Activated naive CD8-positive, alpha-beta T cell treated with anti-CD3 and anti-CD28 coated beads, Interleukin-2, amount 10 ng/mL, durations not matched to agents 7 days and 5 days (primary cell): ENCODE results near the gene UPK3BL1. TPM values are rescaled to one million over a fixed set of nuclear protein-coding genes. Genes with fewer than 3 reads are reported as not detected.
"Not testable (repeated sequence)": the region's sequence is repeated elsewhere in the genome, so short reads cannot be mapped to it uniquely, and the experiment has no call there.

Experiments used
- ATAC-seq: fragments of 150-1000 bp; cut with Tn5 transposase; one replicate; pipeline ENCODE4 v1.10.0; 2021; ENCODE audit warnings: low read depth, moderate library complexity
- POLR2A ChIA-PET: fragments of 350-600 bp; sonication (Branson Sonifier 250); formaldehyde crosslinking; loops from one replicate; lab custom pipeline; 2021; ENCODE audit warnings: antibody characterized with exemption; lab: Charles Lee
- DNase-seq: peaks from one replicate; pipeline ENCODE4 v3.0.0; 2021
- H3K27ac Mint-ChIP-seq: one replicate; pipeline ENCODE4 v1.8.0; 2022; ENCODE audit warnings: mild to moderate bottlenecking, mixed read lengths
- H3K27me3 Mint-ChIP-seq: one replicate; pipeline ENCODE4 v1.8.0; 2022; ENCODE audit warnings: mild to moderate bottlenecking, moderate library complexity, mixed read lengths
- H3K36me3 Mint-ChIP-seq: one replicate; pipeline ENCODE4 v1.8.0; 2021; ENCODE audit warnings: mild to moderate bottlenecking, mixed read lengths
- H3K4me1 Mint-ChIP-seq: one replicate; pipeline ENCODE4 v1.8.0; 2021; ENCODE audit warnings: mixed read lengths
- H3K4me3 Mint-ChIP-seq: one replicate; pipeline ENCODE4 v1.8.0; 2022; ENCODE audit warnings: mild to moderate bottlenecking, moderate library complexity, mixed read lengths
- H3K9me3 Mint-ChIP-seq: one replicate; pipeline ENCODE4 v1.8.0; 2021; ENCODE audit warnings: mixed read lengths
- total RNA-seq, 2 experiments: library from RNA; stranded (reverse); gene quantifications; one replicate each; pipeline ENCODE4 v1.2.3, GENCODE V29; 2021

UPK3BL1 gene
- total RNA-seq, 2 experiments from 2014 or later: 41.8 to 44.5 TPM

- DNase-seq, ATAC-seq, H3K27ac Mint-ChIP-seq, H3K36me3 Mint-ChIP-seq, POLR2A ChIA-PET, H3K4me3 Mint-ChIP-seq, H3K27me3 Mint-ChIP-seq, H3K4me1 Mint-ChIP-seq, H3K9me3 Mint-ChIP-seq: not testable (repeated sequence)
Observed at GRCh38 chr7:102613575-102614345, 28.8 kb downstream of the UPK3BL1 start.

- H3K27me3 Mint-ChIP-seq, H3K9me3 Mint-ChIP-seq, H3K36me3 Mint-ChIP-seq, H3K4me3 Mint-ChIP-seq, POLR2A ChIA-PET, H3K4me1 Mint-ChIP-seq, ATAC-seq, DNase-seq, H3K27ac Mint-ChIP-seq: not testable (repeated sequence)
Observed at GRCh38 chr7:102611675-102612325, 30.8 kb downstream of the UPK3BL1 start.

GRCh38 chr7:102611013-102611674 is 31.4 kb downstream of the UPK3BL1 start:
- H3K4me1 Mint-ChIP-seq, H3K4me3 Mint-ChIP-seq, H3K36me3 Mint-ChIP-seq, H3K27ac Mint-ChIP-seq, H3K9me3 Mint-ChIP-seq, POLR2A ChIA-PET, DNase-seq, H3K27me3 Mint-ChIP-seq: not testable (repeated sequence)
- ATAC-seq: peak; percentile 69

DNA sequence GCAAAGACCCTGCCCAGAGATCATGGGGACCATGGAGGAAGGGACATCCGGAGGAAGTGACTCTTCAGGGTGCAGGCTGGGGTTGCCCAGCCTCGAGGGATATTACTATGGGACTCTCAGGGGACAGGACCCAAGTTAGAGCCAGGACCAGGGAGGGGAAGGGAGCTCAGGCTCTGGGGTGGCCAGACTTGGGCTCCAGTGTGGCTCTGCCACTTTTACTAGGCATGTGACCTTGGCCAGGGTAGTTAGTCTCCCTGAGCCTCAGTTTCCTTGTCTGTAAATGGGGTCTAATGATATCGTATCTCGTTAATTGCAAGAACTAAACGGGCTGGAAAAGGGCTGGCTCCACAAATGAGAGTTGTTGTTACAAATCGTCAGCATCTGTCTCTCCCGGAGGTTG is 32.1 kb downstream of the UPK3BL1 start:
- ATAC-seq, H3K36me3 Mint-ChIP-seq, POLR2A ChIA-PET, DNase-seq, H3K4me3 Mint-ChIP-seq, H3K9me3 Mint-ChIP-seq, H3K27me3 Mint-ChIP-seq, H3K4me1 Mint-ChIP-seq, H3K27ac Mint-ChIP-seq: not testable (repeated sequence)

GRCh38 chr7:102609734-102610133 is 32.9 kb downstream of the UPK3BL1 start:
- H3K27me3 Mint-ChIP-seq, H3K36me3 Mint-ChIP-seq, POLR2A ChIA-PET, ATAC-seq, H3K27ac Mint-ChIP-seq, H3K4me3 Mint-ChIP-seq, DNase-seq, H3K4me1 Mint-ChIP-seq, H3K9me3 Mint-ChIP-seq: not testable (repeated sequence)

GRCh38 chr7:102606848-102607247 is 35.7 kb downstream of the UPK3BL1 start:
- ATAC-seq, H3K27ac Mint-ChIP-seq, H3K4me1 Mint-ChIP-seq, H3K36me3 Mint-ChIP-seq, H3K9me3 Mint-ChIP-seq, POLR2A ChIA-PET, DNase-seq, H3K27me3 Mint-ChIP-seq, H3K4me3 Mint-ChIP-seq: not testable (repeated sequence)

- H3K9me3 Mint-ChIP-seq, POLR2A ChIA-PET, ATAC-seq, H3K36me3 Mint-ChIP-seq, H3K27me3 Mint-ChIP-seq, H3K27ac Mint-ChIP-seq, DNase-seq, H3K4me1 Mint-ChIP-seq, H3K4me3 Mint-ChIP-seq: not testable (repeated sequence)
Observed at GRCh38 chr7:102604431-102605145, 38.0 kb downstream of the UPK3BL1 start.

GRCh38 chr7:102602317-102602716 is 40.3 kb downstream of the UPK3BL1 start:
- POLR2A ChIA-PET, H3K27ac Mint-ChIP-seq, H3K4me3 Mint-ChIP-seq, H3K36me3 Mint-ChIP-seq, H3K4me1 Mint-ChIP-seq, DNase-seq, H3K9me3 Mint-ChIP-seq, H3K27me3 Mint-ChIP-seq, ATAC-seq: not testable (repeated sequence)

GRCh38 chr7:102599699-102600098 is 42.9 kb downstream of the UPK3BL1 start:
- H3K4me3 Mint-ChIP-seq, H3K9me3 Mint-ChIP-seq, H3K36me3 Mint-ChIP-seq, H3K27ac Mint-ChIP-seq, DNase-seq, POLR2A ChIA-PET, ATAC-seq, H3K4me1 Mint-ChIP-seq, H3K27me3 Mint-ChIP-seq: not testable (repeated sequence)

DNA sequence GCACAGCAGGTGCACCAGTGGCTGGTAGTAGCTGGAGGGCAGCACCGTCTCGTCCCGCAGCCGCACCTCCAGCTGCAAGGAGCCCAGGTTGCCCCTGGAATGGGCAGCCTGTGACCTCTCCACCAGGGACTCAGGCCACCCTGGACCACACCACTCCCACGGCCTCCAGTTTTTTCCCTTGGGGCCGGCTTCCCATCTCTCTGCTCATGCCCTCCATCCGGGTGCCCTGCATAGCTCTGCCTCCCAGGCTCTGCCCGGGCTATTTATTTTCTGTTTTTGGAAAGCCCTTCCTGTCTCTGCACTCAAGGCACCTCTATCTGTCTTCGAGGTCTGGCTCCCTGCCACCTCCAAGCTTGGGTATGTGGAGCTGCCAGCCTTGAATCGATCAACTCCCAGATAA is 46.6 kb downstream of the UPK3BL1 start:
- H3K4me1 Mint-ChIP-seq, H3K36me3 Mint-ChIP-seq, POLR2A ChIA-PET, DNase-seq, H3K4me3 Mint-ChIP-seq, ATAC-seq, H3K27me3 Mint-ChIP-seq, H3K9me3 Mint-ChIP-seq, H3K27ac Mint-ChIP-seq: not testable (repeated sequence)

DNA sequence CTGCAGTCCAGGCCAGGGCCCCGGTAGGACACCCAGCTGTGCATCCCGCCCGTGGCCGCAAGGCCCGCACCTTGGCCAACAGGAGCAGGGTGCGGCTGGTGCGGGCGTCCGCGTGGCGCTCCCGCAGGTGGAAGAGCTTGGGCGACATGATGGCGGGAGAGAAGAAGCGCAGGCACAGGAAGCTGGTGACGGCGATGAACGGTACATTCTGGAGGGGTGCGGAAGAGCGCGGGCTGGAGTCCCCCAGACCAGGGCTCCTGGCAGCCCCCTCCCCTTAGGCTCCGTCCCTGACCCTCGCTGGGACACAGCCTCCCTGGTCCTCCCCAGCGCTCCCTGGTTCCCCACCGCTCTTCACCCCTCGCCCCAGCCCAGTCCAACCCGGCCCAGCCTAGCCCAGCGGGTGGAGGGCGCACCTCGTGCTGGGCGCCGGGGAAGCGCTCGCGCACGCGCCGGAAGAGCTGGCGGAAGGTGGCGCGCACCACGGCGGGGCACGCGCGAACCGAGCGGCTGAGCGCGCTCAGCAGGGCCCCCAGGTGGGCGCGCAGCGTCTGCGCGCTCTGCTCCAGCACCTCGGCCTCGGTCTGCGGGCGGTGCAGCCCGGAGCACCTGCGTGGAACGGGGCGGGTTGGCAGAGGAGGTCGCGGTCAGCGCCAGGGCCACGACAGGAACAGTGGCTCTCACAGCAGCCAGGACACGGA is 48.8 kb downstream of the UPK3BL1 start:
- H3K4me3 Mint-ChIP-seq, POLR2A ChIA-PET, H3K9me3 Mint-ChIP-seq, H3K27ac Mint-ChIP-seq, DNase-seq, H3K4me1 Mint-ChIP-seq, H3K27me3 Mint-ChIP-seq, H3K36me3 Mint-ChIP-seq: not testable (repeated sequence)
- ATAC-seq: peak; percentile 79

DNA sequence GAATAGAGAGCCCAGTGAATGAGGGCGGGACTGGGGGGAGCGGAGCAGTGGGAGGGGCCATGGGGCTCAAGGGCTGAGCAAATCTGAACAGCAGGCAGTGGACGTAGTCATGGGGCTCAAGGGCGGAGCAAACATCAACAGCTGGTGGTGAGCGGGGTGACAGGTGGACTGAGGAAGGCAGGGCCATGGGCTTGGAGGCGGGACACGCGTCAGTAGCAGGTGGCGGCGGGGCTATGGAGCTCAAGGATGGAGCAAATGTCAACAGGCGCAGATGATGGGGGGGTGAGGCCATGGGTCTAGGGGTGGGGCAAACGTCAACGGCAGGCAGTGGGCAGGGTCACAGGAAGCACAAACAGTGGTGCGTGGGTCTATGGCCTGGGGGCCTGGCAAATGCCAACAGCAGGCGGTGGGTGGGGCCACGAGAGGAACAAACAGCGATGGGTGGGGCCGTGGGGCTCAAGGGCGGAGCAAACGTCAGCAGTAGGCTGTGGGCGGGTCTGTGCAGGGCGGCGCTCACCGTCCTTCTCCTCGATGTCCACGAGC is 50.0 kb downstream of the UPK3BL1 start:
- H3K9me3 Mint-ChIP-seq, H3K27me3 Mint-ChIP-seq, H3K27ac Mint-ChIP-seq, POLR2A ChIA-PET, H3K4me1 Mint-ChIP-seq, H3K36me3 Mint-ChIP-seq, H3K4me3 Mint-ChIP-seq: not testable (repeated sequence)
- peak; percentile 58 for DNase-seq
- ATAC-seq: peak; percentile 59

- H3K4me1 Mint-ChIP-seq, DNase-seq, H3K4me3 Mint-ChIP-seq, H3K27me3 Mint-ChIP-seq, POLR2A ChIA-PET, H3K9me3 Mint-ChIP-seq, H3K36me3 Mint-ChIP-seq, H3K27ac Mint-ChIP-seq: not testable (repeated sequence)
- peak; percentile 7 for ATAC-seq
Observed at GRCh38 chr7:102589857-102590256, 52.7 kb downstream of the UPK3BL1 start.
